OCI-LY1 (cell line): Measurements from ENCODE around the gene HP.

Source experiments
- EZH2 ChIP-seq: fragments of 200-600 bp; sonication (generic), shearing (Covaris generic); IDR thresholded peaks from 2 replicates; pipeline ENCODE4 v1.8.0; 2017; ENCODE audit warnings: borderline replicate concordance, mixed run types, mild to moderate bottlenecking, antibody characterized with exemption, low read length, moderate library complexity, mixed read lengths
- TF ChIP-seq, protein P1 (sequence below): fragments of 200-600 bp; sonication (generic), shearing (Covaris generic); IDR thresholded peaks from 2 replicates; pipeline ENCODE4 v1.5.1; 2017; ENCODE audit warnings: mild to moderate bottlenecking, antibody characterized with exemption, low read length, moderate library complexity, mixed read lengths

DNA sequence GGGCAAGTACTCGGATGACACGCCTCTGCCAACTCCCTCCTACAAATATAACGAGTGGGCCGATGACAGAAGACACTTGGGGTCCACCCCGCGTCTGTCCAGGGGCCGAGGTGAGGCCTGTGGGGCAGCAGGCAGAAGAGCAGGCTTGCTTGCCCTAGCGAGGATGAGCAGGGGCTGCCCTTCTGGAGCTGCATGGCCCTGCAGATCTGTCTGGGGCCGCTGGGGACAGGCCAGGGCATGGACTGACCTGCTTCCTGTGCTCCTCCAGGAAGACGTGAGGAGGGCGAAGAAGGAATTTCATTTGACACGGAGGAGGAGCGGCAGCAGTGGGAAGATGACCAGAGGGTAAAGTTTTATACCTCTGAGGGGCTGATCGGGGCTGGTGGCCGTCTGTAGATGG is 44.6 kb downstream of the HP start:
- TF ChIP-seq, protein P1, sequence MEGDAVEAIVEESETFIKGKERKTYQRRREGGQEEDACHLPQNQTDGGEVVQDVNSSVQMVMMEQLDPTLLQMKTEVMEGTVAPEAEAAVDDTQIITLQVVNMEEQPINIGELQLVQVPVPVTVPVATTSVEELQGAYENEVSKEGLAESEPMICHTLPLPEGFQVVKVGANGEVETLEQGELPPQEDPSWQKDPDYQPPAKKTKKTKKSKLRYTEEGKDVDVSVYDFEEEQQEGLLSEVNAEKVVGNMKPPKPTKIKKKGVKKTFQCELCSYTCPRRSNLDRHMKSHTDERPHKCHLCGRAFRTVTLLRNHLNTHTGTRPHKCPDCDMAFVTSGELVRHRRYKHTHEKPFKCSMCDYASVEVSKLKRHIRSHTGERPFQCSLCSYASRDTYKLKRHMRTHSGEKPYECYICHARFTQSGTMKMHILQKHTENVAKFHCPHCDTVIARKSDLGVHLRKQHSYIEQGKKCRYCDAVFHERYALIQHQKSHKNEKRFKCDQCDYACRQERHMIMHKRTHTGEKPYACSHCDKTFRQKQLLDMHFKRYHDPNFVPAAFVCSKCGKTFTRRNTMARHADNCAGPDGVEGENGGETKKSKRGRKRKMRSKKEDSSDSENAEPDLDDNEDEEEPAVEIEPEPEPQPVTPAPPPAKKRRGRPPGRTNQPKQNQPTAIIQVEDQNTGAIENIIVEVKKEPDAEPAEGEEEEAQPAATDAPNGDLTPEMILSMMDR, result no peak
- TF ChIP-seq EZH2, result no peak
